HepG2 (cell line): ENCODE measurements around the gene PPP1CC. TPM values are rescaled to one million over a fixed set of nuclear protein-coding genes. Genes with fewer than 3 reads are reported as not detected.

Source experiments
- ATAC-seq: fragments of 200-7000 bp; cut with Tn5 transposase; 3 replicates; pipeline ENCODE4 v1.9.1; 2020; ENCODE audit warnings: mild to moderate bottlenecking, moderate library complexity
- Bru-seq: library from RNA; stranded (reverse); fragments of 400-500 nt; gene quantifications from one replicate; lab custom pipeline; 2021; lab: Mats Ljungman, UMichigan
- BruChase-seq, 2 experiments: library from RNA; stranded (reverse); fragments of 400-500 nt; gene quantifications; one replicate each; lab custom pipeline; 2021; lab: Mats Ljungman, UMichigan
- BruUV-seq: library from RNA; stranded (reverse); fragments of 400-500 nt; replicated peaks from 2 replicates; lab custom pipeline; 2021; lab: Mats Ljungman, UMichigan
- CTCF ChIA-PET: fragments of 300-600 bp; formaldehyde crosslinking; extraction: SDS; loops from one replicate; lab custom pipeline; 2021; ENCODE audit warnings: low total read pairs, inconsistent platforms, low intra/inter-chr PET ratio; lab: Yijun Ruan, JAX
- POLR2A ChIA-PET: fragments of 350-600 bp; sonication (Branson Sonifier 250); formaldehyde crosslinking; loops from one replicate; lab custom pipeline; 2020; ENCODE audit warnings: antibody characterized with exemption, inconsistent platforms; lab: Yijun Ruan, JAX
- DNase-seq: peaks from one replicate; pipeline ENCODE4 v3.0.0-alpha.2; 2015; ENCODE audit warnings: low spot score
- FAIRE-seq: peaks from 3 replicates; lab custom pipeline; 2011; peaks lifted over from hg19 to GRCh38; lab: Jason Lieb, UNC
- H2AFZ ChIP-seq: one replicate; pipeline ENCODE4 v1.6.1; 2011; ENCODE audit warnings: low read length, inconsistent platforms
- H3K27ac ChIP-seq: fragments of 300-600 bp; 3 replicates; pipeline ENCODE4 v1.8.0; 2011; ENCODE audit warnings: mixed run types, mild to moderate bottlenecking, mixed read lengths, low read length, inconsistent platforms; ENCODE audit not compliant: insufficient read depth; ENCODE audit errors: extremely low read length
- H3K27me3 ChIP-seq, 2 experiments: fragments of 200-600 bp in 1 of 2; 2 replicates in 1 of 2; 3 replicates in 1 of 2; pipeline versions ENCODE4 v1.6.0 to v1.8.0; 2011; ENCODE audit warnings: low read length in 2 of 2, mild to moderate bottlenecking in 2 of 2, moderate library complexity in 2 of 2, inconsistent platforms in 1 of 2; ENCODE audit not compliant: insufficient read depth in 2 of 2, control insufficient read depth in 1 of 2
- H3K36me3 ChIP-seq, 2 experiments: fragments of 200-600 bp in 1 of 2; replicated peaks in 1 of 2; 2 replicates in 1 of 2; 3 replicates in 1 of 2; pipeline versions ENCODE4 v1.5.1 to v1.8.0; 2011; ENCODE audit warnings: low read length in 2 of 2, inconsistent platforms in 1 of 2; ENCODE audit not compliant: insufficient read depth in 2 of 2, control insufficient read depth in 1 of 2
- H3K4me1 ChIP-seq: 2 replicates; pipeline ENCODE4 v1.5.1; 2012; ENCODE audit warnings: low read length, inconsistent platforms; ENCODE audit not compliant: insufficient read depth
- H3K4me2 ChIP-seq: 2 replicates; pipeline ENCODE4 v1.6.0; 2011; ENCODE audit warnings: low read depth, low read length, inconsistent platforms
- H3K4me3 ChIP-seq, 3 experiments: fragments of 200-600 bp in 1 of 3; sonication (generic), shearing (Covaris generic) in 1 of 3; replicated peaks in 1 of 3; 2 replicates each; pipeline ENCODE4 v1.5.1; 2011 to 2016; ENCODE audit warnings: low read length in 3 of 3, inconsistent platforms in 2 of 3, low read depth in 2 of 3, mild to moderate bottlenecking in 2 of 3, control low read depth in 1 of 3, mixed read lengths in 1 of 3; ENCODE audit not compliant: insufficient read depth in 1 of 3
- H3K79me2 ChIP-seq: one replicate; pipeline ENCODE4 v1.6.1; 2011; ENCODE audit warnings: low read length, inconsistent platforms; ENCODE audit not compliant: insufficient read depth
- H3K9ac ChIP-seq: 2 replicates; pipeline ENCODE4 v1.6.0; 2011; ENCODE audit warnings: mild to moderate bottlenecking, low read depth, low read length, inconsistent platforms; ENCODE audit not compliant: insufficient read depth
- H3K9me3 ChIP-seq: 2 replicates; pipeline ENCODE4 v1.5.1; 2012; ENCODE audit warnings: mild to moderate bottlenecking, low read length
- H4K20me1 ChIP-seq: 2 replicates; pipeline ENCODE4 v1.6.0; 2011; ENCODE audit warnings: inconsistent platforms, mild to moderate bottlenecking, low read length, moderate library complexity; ENCODE audit not compliant: insufficient read depth
- PRPF4 ChIP-seq: fragments of 200-400 bp; formaldehyde crosslinking; IDR thresholded peaks from 2 replicates; pipeline ENCODE4 v1.6.1; 2016; ENCODE audit warnings: low read length, low read depth; ENCODE audit not compliant: poor library complexity, severe bottlenecking
- SMAD1 ChIP-seq: sonication (generic); formaldehyde crosslinking; IDR thresholded peaks from 2 replicates; pipeline ENCODE4 v1.4.0; 2020; ENCODE audit warnings: missing genetic modification reagents, low read depth, mild to moderate bottlenecking, borderline replicate concordance
- TFDP2 ChIP-seq: sonication (generic); formaldehyde crosslinking; IDR thresholded peaks from 2 replicates; pipeline ENCODE4 v1.4.0; 2020; ENCODE audit warnings: missing genetic modification reagents
- ZBTB7B ChIP-seq: sonication (generic); formaldehyde crosslinking; IDR thresholded peaks from 2 replicates; pipeline ENCODE4 v1.4.0; 2020; ENCODE audit warnings: missing genetic modification reagents
- ZC3H4 ChIP-seq: sonication (generic); formaldehyde crosslinking; IDR thresholded peaks from 2 replicates; pipeline ENCODE4 v1.4.0; 2020; ENCODE audit warnings: missing genetic modification reagents, borderline replicate concordance
- ZNF234 ChIP-seq: sonication (generic); formaldehyde crosslinking; conservative IDR thresholded peaks from 2 replicates; pipeline ENCODE4 v1.5.1; 2020; ENCODE audit warnings: mild to moderate bottlenecking, missing genetic modification reagents
- ZNF33A ChIP-seq: sonication (generic); formaldehyde crosslinking; IDR thresholded peaks from 2 replicates; pipeline ENCODE4 v1.5.1; 2020; ENCODE audit warnings: missing genetic modification reagents, mild to moderate bottlenecking, moderate library complexity, borderline replicate concordance
- ZNF557 ChIP-seq: sonication (generic); formaldehyde crosslinking; IDR thresholded peaks from 2 replicates; pipeline ENCODE4 v1.4.0; 2020; ENCODE audit warnings: missing genetic modification reagents
- ZNF564 ChIP-seq: sonication (generic); formaldehyde crosslinking; IDR thresholded peaks from 2 replicates; pipeline ENCODE4 v1.8.1; 2023; ENCODE audit warnings: mild to moderate bottlenecking, missing genetic modification reagents
- ZNF674 ChIP-seq: sonication (generic); formaldehyde crosslinking; IDR thresholded peaks from 2 replicates; pipeline ENCODE4 v1.5.0; 2020; ENCODE audit warnings: low read depth, mild to moderate bottlenecking, missing genetic modification reagents
- ZNF720 ChIP-seq: sonication (generic); formaldehyde crosslinking; IDR thresholded peaks from 2 replicates; pipeline ENCODE4 v1.4.0; 2020; ENCODE audit warnings: missing genetic modification reagents
- ZNF781 ChIP-seq: sonication (generic); formaldehyde crosslinking; IDR thresholded peaks from 2 replicates; pipeline ENCODE4 v1.5.1; 2020; ENCODE audit warnings: borderline replicate concordance, mild to moderate bottlenecking, missing genetic modification reagents; ENCODE audit errors: not compliant biosample characterization
- WGBS: methylation state at CpG from one replicate; pipeline ENCODE4 v1.1.6; 2017; ENCODE audit warnings: low lambda C conversion rate; 5-methylcytosine and 5-hydroxymethylcytosine counted together
- in situ Hi-C: cut with HindIII; loops from 2 replicates; pipeline ENCODE4 v1.10.0; 2017; ENCODE audit warnings: low pct_unique_long_range_greater_than_20kb; ENCODE audit not compliant: extremely low pct_ligation_motif_present
- intact Hi-C: fragments of 100-400 bp; cut with micrococcal nuclease; formaldehyde crosslinking; loops from one replicate; pipeline ENCODE4 v1.10.0; 2022; ENCODE audit not compliant: unreplicated experiment
- long read RNA-seq, 2 experiments: library from RNA in 1 of 2; library from polyadenylated mRNA in 1 of 2; stranded (forward) in 1 of 2; unstranded in 1 of 2; transcript quantifications; one replicate each; pipeline ENCODE4 v2.0.0, GENCODE V29; 2019 to 2022
- polyA minus RNA-seq, 3 experiments: library from RNA; depleted of rRNA, polyadenylated mRNA; stranded (reverse); fragments of >200 nt; gene quantifications; 2 replicates each; pipeline ENCODE4 v1.2.3, GENCODE V29; 2011; ENCODE audit warnings: low replicate concordance in 1 of 3
- polyA plus RNA-seq, 8 experiments: library from polyadenylated mRNA; depleted of rRNA in 3 of 8; stranded (reverse) in 7 of 8; unstranded in 1 of 8; fragments of >200 nt; fragmentation: Illumina TruSeq in 4 of 8; extraction: Trizol in 4 of 8; gene quantifications; 2 replicates each; pipeline versions ENCODE4 v1.2.1 to v1.2.3, GENCODE V29; 2011 to 2016; ENCODE audit warnings: low read depth in 4 of 8, missing spikeins in 1 of 8, mixed read lengths in 1 of 8; ENCODE audit not compliant: insufficient read depth in 1 of 8
- total RNA-seq, 5 experiments: library from RNA; depleted of rRNA; stranded (reverse); fragments of >200 nt; fragmentation: Illumina TruSeq; extraction: Trizol; gene quantifications; 2 replicates each; pipeline ENCODE4 v1.2.3, GENCODE V29; 2016; ENCODE audit warnings: low read depth in 1 of 5

Gene PPP1CC
- total RNA-seq (2016; rRNA removed; fragmentation: Illumina TruSeq; extraction: Trizol) (187 and 277 TPM in 2 replicates), polyA plus RNA-seq (2011; rRNA removed) (133 and 178 TPM in 2 replicates), polyA minus RNA-seq (2011; rRNA and poly(A)+ RNA removed; ENCODE audit: low replicate concordance) (69.1 TPM in 2 replicates), Bru-seq, nascent RNA (percentile 95 among the genes with signal in this experiment), BruChase-seq, experiment 1, labeled RNA remaining after a 6-hour chase (percentile 98 among the genes with signal in this experiment), BruChase-seq, experiment 2, labeled RNA remaining after a 2-hour chase (percentile 95 among the genes with signal in this experiment)
- 112 and 117 TPM in 2 replicates for total RNA-seq (2016; cell fraction: cytosol; rRNA removed; fragmentation: Illumina TruSeq; extraction: Trizol; ENCODE audit: low read depth)
- 187 and 271 TPM in 2 replicates for total RNA-seq (2016; cell fraction: insoluble cytoplasmic fraction; rRNA removed; fragmentation: Illumina TruSeq; extraction: Trizol)
- total RNA-seq (2016; cell fraction: membrane; rRNA removed; fragmentation: Illumina TruSeq; extraction: Trizol): 307 and 332 TPM in 2 replicates
- total RNA-seq (2016; cell fraction: nucleus; rRNA removed; fragmentation: Illumina TruSeq; extraction: Trizol): 113 and 126 TPM in 2 replicates
- 72.4 and 101 TPM in 2 replicates for polyA plus RNA-seq (2011; cell fraction: cytosol; rRNA removed)
- polyA plus RNA-seq (2011; cell fraction: nucleus; rRNA removed): 48.0 and 54.4 TPM in 2 replicates
- 156 and 233 TPM in 2 replicates for polyA plus RNA-seq (2012)
- 144 and 159 TPM in 2 replicates for polyA plus RNA-seq (2016; cell fraction: cytosol; fragmentation: Illumina TruSeq; extraction: Trizol; ENCODE audit: low read depth)
- polyA plus RNA-seq (2016; cell fraction: insoluble cytoplasmic fraction; fragmentation: Illumina TruSeq; extraction: Trizol; ENCODE audit: low read depth): 329 and 330 TPM in 2 replicates
- polyA plus RNA-seq (2016; cell fraction: membrane; fragmentation: Illumina TruSeq; extraction: Trizol; ENCODE audit: low read depth): 307 and 315 TPM in 2 replicates
- 168 and 174 TPM in 2 replicates for polyA plus RNA-seq (2016; cell fraction: nucleus; fragmentation: Illumina TruSeq; extraction: Trizol; ENCODE audit: insufficient read depth, low read depth)
- polyA minus RNA-seq (2011; cell fraction: cytosol; rRNA and poly(A)+ RNA removed): 110 and 111 TPM in 2 replicates
- 115 and 125 TPM in 2 replicates for polyA minus RNA-seq (2011; cell fraction: nucleus; rRNA and poly(A)+ RNA removed)
- long read RNA-seq, experiment 1, transcript PPP1CC-202 (8 exons, 1,472 nt): minor isoform, 6 of 181 reads
- long read RNA-seq, experiment 1, transcript PPP1CC-201 (7 exons, 2,559 nt): major isoform, 149 of 181 reads
- long read RNA-seq, experiment 1, partial matches to known transcripts: 7 of 181 reads
- long read RNA-seq, experiment 1, other reads (novel, unspliced or antisense): 12 of 181 reads
- long read RNA-seq, experiment 2, transcript PPP1CC-202 (8 exons, 1,472 nt): minor isoform, 5 of 398 reads
- long read RNA-seq, experiment 2, transcript PPP1CC-201 (7 exons, 2,559 nt): major isoform, 108 of 398 reads
- long read RNA-seq, experiment 2, transcript PPP1CC-210 (4 exons, 2,797 nt): minor isoform, 7 of 398 reads
- long read RNA-seq, experiment 2, partial matches to known transcripts: 14 of 398 reads
- long read RNA-seq, experiment 2, other reads (novel, unspliced or antisense): 256 of 398 reads

GRCh38 chr12:110742718-110743570 is at the start of gene PPP1CC:
PPP1CC (minus strand) TSS chr12:110742891; CDS start chr12:110742707, 184 bp downstream.
- WGBS: under 1% methylated on average over 21 of the region's 63 CpGs
- BruUV-seq: no TSS peak
- TF ChIP-seq SMAD1 (CRISPR knock-in tag): no peak
- peak; percentile 53 for TF ChIP-seq TFDP2 (CRISPR knock-in tag)
- no peak for TF ChIP-seq ZNF234 (CRISPR knock-in tag)
- TF ChIP-seq PRPF4: no peak
- no peak for TF ChIP-seq ZNF720 (CRISPR knock-in tag)
- no peak for TF ChIP-seq ZNF557 (CRISPR knock-in tag)
- TF ChIP-seq ZNF33A (CRISPR knock-in tag): no peak
- TF ChIP-seq ZC3H4 (CRISPR knock-in tag): no peak
- TF ChIP-seq ZNF564 (CRISPR knock-in tag): 0 out of 2 replicates have a peak, but pooled peaks have one; percentile 35
- TF ChIP-seq ZBTB7B (CRISPR knock-in tag): peak; percentile 93
- no peak for TF ChIP-seq ZNF781
- TF ChIP-seq ZNF674 (CRISPR knock-in tag): no peak

More at GRCh38 chr12:110742718-110743570, at the start of gene PPP1CC:
- H3K36me3 ChIP-seq: peaks cover 1 to 6% of the 10 kb centered on the region in 2 experiments; a peak in 3 of 5 replicates
- peak within 1 kb of the TSS; percentile 86 to 96 (median 96) for H3K4me3 ChIP-seq
- POLR2A ChIA-PET: interaction anchor here (0.6 to 1.3 kb wide), 7 partner anchors 9 to 651 kb away, joined by 3 to 6 read pairs (median 3); partner anchors contain the start of genes FAM216A and GPN3
- peak within 1 kb of the TSS; percentile 93 for H3K4me2 ChIP-seq
- CTCF ChIA-PET: no interaction called here
- H3K4me1 ChIP-seq: peaks cover 54% of the 10 kb centered on the region
- ATAC-seq: peak; percentile 80
- FAIRE-seq: no peak
- intact Hi-C loops (loop anchor here (5.0 kb wide), 1 partner anchor 84 kb away; no protein-coding TSS in a partner anchor), in situ Hi-C loops (loop anchor here (5.0 kb wide), 1 partner anchor 84 kb away; no protein-coding TSS in a partner anchor)
- peak within 1 kb of the TSS; percentile 94 for H3K9ac ChIP-seq
- H2AFZ ChIP-seq: peak within 1 kb of the TSS; percentile 59
- H4K20me1 ChIP-seq: peaks cover 42% of the 10 kb centered on the region
- no peaks in the 10 kb centered on the region; a peak in 2 of 5 replicates for H3K27me3 ChIP-seq
- no peaks in the 10 kb centered on the region for H3K9me3 ChIP-seq
- peaks cover 45% of the 10 kb centered on the region for H3K79me2 ChIP-seq
- peak; percentile 88 for DNase-seq
- peak within 1 kb of the TSS; percentile 87 for H3K27ac ChIP-seq
